ENCODE results near the gene TMCO5A. TPM values are rescaled to one million over a fixed set of nuclear protein-coding genes. Genes with fewer than 3 reads are reported as not detected.

The TMCO5A gene
- total and polyA plus RNA-seq, 2 of the 8 experiments (the other 6 are each of a cell fraction or from before 2014, with no cell fraction given), result not detected

DNA sequence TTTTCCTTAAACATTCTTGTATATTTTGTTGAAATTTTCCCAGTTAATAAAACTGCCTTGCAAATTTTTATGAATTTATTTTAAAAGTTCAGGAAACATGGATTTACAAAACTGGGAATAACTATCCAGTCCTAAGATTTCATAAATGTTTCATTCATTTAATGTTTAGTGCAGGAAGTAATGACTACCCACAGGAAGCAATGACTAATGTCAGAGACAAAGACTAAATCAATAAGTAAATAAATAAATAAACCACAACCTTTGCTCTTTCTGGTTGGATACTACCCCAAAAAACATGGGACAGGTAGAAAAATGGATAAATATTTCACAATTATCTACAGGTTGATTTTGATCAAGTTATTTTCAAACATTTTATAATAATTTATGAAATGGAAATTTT, 48.8 kb upstream of the TMCO5A start:
- H3K27me3 ChIP-seq (replicated peaks in 1 of 4; ENCODE audit: control insufficient read depth in 3 of 4, extremely low read depth in 1 of 4, insufficient read depth in 3 of 4, low read length in 3 of 4), result no peaks in the 10 kb centered on the region
- no peaks in the 10 kb centered on the region for H3K79me1 ChIP-seq (ENCODE audit: low read depth, low read length)
- H3K36me3 ChIP-seq (ENCODE audit: control insufficient read depth in 2 of 4, insufficient read depth in 4 of 4, low read length in 3 of 4), result no peaks in the 10 kb centered on the region
- H2BK12ac ChIP-seq (ENCODE audit: low read depth, low read length), result no peak overlapping the region
- no peak overlapping the region for H4K91ac ChIP-seq (replicated peaks; ENCODE audit: insufficient read length, low read length)
- H3K56ac ChIP-seq (replicated peaks; ENCODE audit: insufficient read length, low read depth, low read length), result no peak overlapping the region
- no peaks in the 10 kb centered on the region for H3K4me1 ChIP-seq (replicated peaks in 1 of 4; ENCODE audit: control insufficient read depth in 3 of 4, insufficient read depth in 4 of 4, low read length in 3 of 4)
- H3K23me2 ChIP-seq (ENCODE audit: low read depth, low read length), result no peaks in the 10 kb centered on the region
- H3K14ac ChIP-seq (ENCODE audit: insufficient read length), result no peak overlapping the region
- CTCF ChIA-PET (ENCODE audit: partially characterized antibody), result interaction anchor here (1.4 kb wide), 1 partner anchor 15 kb away, joined by 3 read pairs; no protein-coding TSS in a partner anchor
- H2BK15ac ChIP-seq (ENCODE audit: low read length), result no peak overlapping the region
- H2BK120ac ChIP-seq (replicated peaks; ENCODE audit: low read depth, low read length), result no peak overlapping the region
- no peaks in the 10 kb centered on the region for H4K20me1 ChIP-seq (replicated peaks in 1 of 2; ENCODE audit: control insufficient read depth in 1 of 2, insufficient read depth in 2 of 2, low read length in 2 of 2)
- H3K4me2 ChIP-seq (ENCODE audit: insufficient read depth in 1 of 2, low read depth in 2 of 2, low read length in 2 of 2), result no peak overlapping the region
- no peak overlapping the region for H3K4me3 ChIP-seq (ENCODE audit: extremely low read depth in 1 of 4, insufficient read depth in 2 of 4, low read depth in 3 of 4, low read length in 4 of 4)
- H3K9me3 ChIP-seq (ENCODE audit: insufficient read depth in 2 of 2, low read depth in 1 of 2, low read length in 1 of 2), result no peaks in the 10 kb centered on the region
- no peak overlapping the region for H3K23ac ChIP-seq (ENCODE audit: insufficient read length)
- H3K79me2 ChIP-seq (ENCODE audit: control insufficient read depth in 1 of 2, insufficient read depth in 2 of 2, low read length in 2 of 2), result no peaks in the 10 kb centered on the region
- no peak overlapping the region for H2AK5ac ChIP-seq (ENCODE audit: low read depth, low read length)
- H3K27ac ChIP-seq (ENCODE audit: low read depth, low read length), result no peak overlapping the region
- POLR2A ChIA-PET (ENCODE audit: partially characterized antibody), result no interaction called here
- no peak overlapping the region for H2BK5ac ChIP-seq (ENCODE audit: low read depth, low read length)
- TF ChIP-seq MAFK (IDR thresholded peaks at IDR 0.05; ENCODE audit: low read depth, low read length) (no peak), TCF12 (IDR thresholded peaks at IDR 0.05; ENCODE audit: low read depth, low read length) (no peak), TAF1 (IDR thresholded peaks at IDR 0.05; ENCODE audit: low read depth, low read length) (no peak)
- no peak overlapping the region for H4K8ac ChIP-seq (ENCODE audit: extremely low read depth, insufficient read depth, low read length)
- no peak overlapping the region for H2AFZ ChIP-seq (ENCODE audit: low read length)
- no peak for FAIRE-seq
- H4K5ac ChIP-seq (ENCODE audit: insufficient read length, low read depth, low read length), result no peak overlapping the region
- H2BK20ac ChIP-seq (ENCODE audit: low read length), result no peak overlapping the region
- no peak overlapping the region for H3K4ac ChIP-seq (replicated peaks; ENCODE audit: insufficient read length, low read depth, low read length)
- no peak for DNase-seq (ENCODE audit: low read depth in 1 of 2, low spot score in 2 of 2)
- no peak overlapping the region for H3K18ac ChIP-seq (ENCODE audit: extremely low read depth, low read length)
- H3K9ac ChIP-seq (replicated peaks in 1 of 4; ENCODE audit: extremely low read depth in 1 of 4, low read depth in 3 of 4, low read length in 3 of 4), result no peak overlapping the region

Data from H1 (cell line).